Endothelial cell of umbilical vein (primary cell): ENCODE data around the gene DCLK2. TPM values are rescaled to one million over a fixed set of nuclear protein-coding genes. Genes with fewer than 3 reads are reported as not detected.

ENCODE experiments used
- BruUV-seq: library from RNA; stranded (reverse); fragments of 400-500 nt; replicated peaks from 2 replicates; lab custom pipeline; 2021; lab: Mats Ljungman, UMichigan
- CTCF ChIA-PET: fragments of 300-600, 350-600 bp; sonication (Branson Sonifier 250); formaldehyde crosslinking; loops from one replicate; lab custom pipeline; 2021; ENCODE audit warnings: antibody characterized with exemption, inconsistent platforms; lab: Charles Lee
- POLR2A ChIA-PET: fragments of 300-600, 350-600 bp; sonication (Branson Sonifier 250); formaldehyde crosslinking; loops from one replicate; lab custom pipeline; 2021; ENCODE audit warnings: antibody characterized with exemption, inconsistent platforms; lab: Charles Lee
- DNase-seq: peaks from one replicate; pipeline ENCODE4 v3.0.0-alpha.2; 2011; ENCODE audit warnings: low read depth, low spot score
- FAIRE-seq: peaks from 2 replicates; lab custom pipeline; 2011; peaks lifted over from hg19 to GRCh38; lab: Jason Lieb, UNC
- H2AFZ ChIP-seq: 2 replicates; pipeline ENCODE4 v1.6.0; 2012; ENCODE audit warnings: low read depth, low read length, control low read depth, inconsistent platforms
- H3K27ac ChIP-seq: 2 replicates; pipeline ENCODE4 v1.5.1; 2011; ENCODE audit warnings: low read depth, mild to moderate bottlenecking, control low read depth, low read length, moderate library complexity; ENCODE audit not compliant: insufficient read depth
- H3K27me3 ChIP-seq, 2 experiments: 2 replicates each; pipeline versions ENCODE4 v1.6.0 to v1.6.1; 2011; ENCODE audit warnings: low read length in 2 of 2, mixed read lengths in 1 of 2; ENCODE audit not compliant: control insufficient read depth in 2 of 2, insufficient read depth in 2 of 2
- H3K36me3 ChIP-seq, 2 experiments: 2 replicates in 1 of 2; 3 replicates in 1 of 2; pipeline ENCODE4 v1.5.1; 2011; ENCODE audit warnings: low read length in 2 of 2, mild to moderate bottlenecking in 1 of 2, moderate library complexity in 1 of 2; ENCODE audit not compliant: control insufficient read depth in 2 of 2, insufficient read depth in 2 of 2; ENCODE audit errors: extremely low read depth in 1 of 2
- H3K4me1 ChIP-seq: 3 replicates; pipeline ENCODE4 v1.5.1; 2011; ENCODE audit warnings: mild to moderate bottlenecking, low read length; ENCODE audit not compliant: control insufficient read depth, insufficient read depth; ENCODE audit errors: extremely low read depth
- H3K4me2 ChIP-seq: 2 replicates; pipeline ENCODE4 v1.6.1; 2011; ENCODE audit warnings: low read length, control low read depth, mixed read lengths; ENCODE audit not compliant: insufficient read depth
- H3K4me3 ChIP-seq, 3 experiments: fragments of 200-600 bp in 1 of 3; sonication (generic), shearing (Covaris generic) in 1 of 3; replicated peaks in 1 of 3; 2 replicates each; pipeline ENCODE4 v1.5.1; 2011 to 2016; ENCODE audit warnings: control low read depth in 3 of 3, low read length in 3 of 3, mild to moderate bottlenecking in 2 of 3, inconsistent platforms in 1 of 3, low read depth in 1 of 3, moderate library complexity in 1 of 3; ENCODE audit not compliant: insufficient read depth in 1 of 3
- H3K79me2 ChIP-seq: 2 replicates; pipeline ENCODE4 v1.6.0; 2012; ENCODE audit warnings: low read length, inconsistent platforms; ENCODE audit not compliant: control insufficient read depth, insufficient read depth
- H3K9ac ChIP-seq: replicated peaks from 2 replicates; pipeline ENCODE3; 2011; ENCODE audit warnings: low read length, control low read depth; ENCODE audit not compliant: insufficient read depth; ENCODE audit errors: extremely low read depth
- H3K9me1 ChIP-seq: replicated peaks from 3 replicates; pipeline ENCODE4 v1.6.0; 2011; ENCODE audit warnings: mild to moderate bottlenecking, low read length; ENCODE audit not compliant: control insufficient read depth, insufficient read depth; ENCODE audit errors: extremely low read depth
- H3K9me3 ChIP-seq: replicated peaks from 2 replicates; pipeline ENCODE4 v1.5.1; 2012; ENCODE audit warnings: low read length, inconsistent platforms; ENCODE audit not compliant: control insufficient read depth, insufficient read depth
- H4K20me1 ChIP-seq: replicated peaks from 2 replicates; pipeline ENCODE3; 2011; ENCODE audit warnings: mild to moderate bottlenecking, low read length; ENCODE audit not compliant: control insufficient read depth, insufficient read depth; ENCODE audit errors: extremely low read depth
- EZH2 ChIP-seq: IDR thresholded peaks from 2 replicates; pipeline ENCODE4 v1.6.1; 2012; ENCODE audit warnings: borderline replicate concordance, low read depth, mild to moderate bottlenecking, moderate library complexity, low read length, inconsistent platforms; ENCODE audit not compliant: severe bottlenecking
- FOS ChIP-seq: IDR thresholded peaks from 2 replicates; pipeline ENCODE4 v1.6.1; 2011; ENCODE audit warnings: mild to moderate bottlenecking, low read length, moderate library complexity, borderline replicate concordance; ENCODE audit not compliant: insufficient read depth
- GATA2 ChIP-seq: IDR thresholded peaks from 2 replicates; pipeline ENCODE4 v1.7.0; 2011; ENCODE audit warnings: low read depth, mild to moderate bottlenecking, moderate library complexity, mixed read lengths, low read length; ENCODE audit not compliant: insufficient read length, insufficient read depth
- JUN ChIP-seq: IDR thresholded peaks from 2 replicates; pipeline ENCODE4 v1.6.1; 2011; ENCODE audit warnings: borderline replicate concordance, low read depth; ENCODE audit not compliant: insufficient read length, insufficient read depth
- MYC ChIP-seq: IDR thresholded peaks from one replicate; pipeline ENCODE4 v1.6.1; 2011; ENCODE audit warnings: mild to moderate bottlenecking, low read depth, low read length
- POLR2A ChIP-seq: IDR thresholded peaks from 2 replicates; pipeline ENCODE4 v1.6.1; 2012; ENCODE audit warnings: low read depth, mild to moderate bottlenecking, control low read depth, low read length
- POLR2AphosphoS5 ChIP-seq: IDR thresholded peaks from 2 replicates; pipeline ENCODE4 v1.6.1; 2012; ENCODE audit warnings: low read depth, mild to moderate bottlenecking, control low read depth, low read length, moderate library complexity; ENCODE audit not compliant: insufficient read depth
- dilution Hi-C: fragments of 300-500 bp; cut with MboI; formaldehyde crosslinking; loops from one replicate; pipeline ENCODE4 v1.15.0; 2019; ENCODE audit warnings: low sequenced_read_pairs; ENCODE audit not compliant: extremely low pct_ligation_motif_present
- intact Hi-C: fragments of 100-400 bp; cut with micrococcal nuclease; formaldehyde crosslinking; loops from one replicate; pipeline ENCODE4 v1.10.0; 2022
- polyA plus RNA-seq, 4 experiments: library from polyadenylated mRNA; depleted of rRNA in 3 of 4; stranded (reverse) in 3 of 4; unstranded in 1 of 4; fragments of >200 nt; gene quantifications; 2 replicates each; pipeline versions ENCODE4 v1.2.1 to v1.2.3, GENCODE V29; 2011 to 2012; ENCODE audit warnings: missing spikeins in 1 of 4
- total RNA-seq: library from RNA; stranded (reverse); gene quantifications from 2 replicates; pipeline ENCODE4 v1.2.3, GENCODE V29; 2021
- TF ChIP-seq, protein P1 (sequence below): IDR thresholded peaks from 2 replicates; pipeline ENCODE4 v1.6.1; 2011; ENCODE audit not compliant: insufficient read depth, insufficient read length
- TF ChIP-seq, protein P2 (sequence below), 2 donors: IDR thresholded peaks; 1 replicate in 1 of 2; 2 replicates in 1 of 2; pipeline ENCODE4 v1.5.1; 2011; ENCODE audit warnings: low read length in 2 of 2, mild to moderate bottlenecking in 2 of 2, moderate library complexity in 2 of 2, control low read depth in 1 of 2, inconsistent platforms in 1 of 2, low read depth in 1 of 2; ENCODE audit not compliant: insufficient read depth in 1 of 2; ENCODE audit errors: extremely low read depth in 1 of 2

Gene DCLK2
- total and polyA plus RNA-seq, 2 donors (not counting 3 experiments of a cell fraction or from before 2014, with no cell fraction given), result 1.7 to 4.7 TPM

GRCh38 chr4:150045410-150045809 is 32.8 kb upstream of the DCLK2 start:
- Histone ChIP-seq H2AFZ (no peak overlapping the region), H3K4me1 (no peaks in the 10 kb centered on the region), H3K79me2 (no peaks in the 10 kb centered on the region), H3K27ac (no peak overlapping the region), H4K20me1 (no peaks in the 10 kb centered on the region), H3K9me1 (no peaks in the 10 kb centered on the region), H3K36me3 (no peaks in the 10 kb centered on the region), H3K4me3 (no peak overlapping the region), H3K4me2 (no peak overlapping the region), H3K9me3 (no peaks in the 10 kb centered on the region), H3K9ac (no peak overlapping the region), H3K27me3 (peaks cover 0 to 2% of the 10 kb centered on the region in 2 experiments)
- ChIA-PET CTCF (interaction anchor here (0.8 to 1.1 kb wide), 4 partner anchors 11 to 164 kb away, joined by 3 to 5 read pairs (median 3); no protein-coding TSS in a partner anchor), POLR2A (no interaction called here)
- FAIRE-seq (no peak), DNase-seq (no peak)
- intact Hi-C loops, result no loop called here
- TF ChIP-seq, protein P1, sequence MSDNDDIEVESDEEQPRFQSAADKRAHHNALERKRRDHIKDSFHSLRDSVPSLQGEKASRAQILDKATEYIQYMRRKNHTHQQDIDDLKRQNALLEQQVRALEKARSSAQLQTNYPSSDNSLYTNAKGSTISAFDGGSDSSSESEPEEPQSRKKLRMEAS, result no peak
- TF ChIP-seq POLR2A (no peak), EZH2 (no peak), MYC (no peak), JUN (no peak), FOS (no peak), GATA2 (no peak), POLR2AphosphoS5 (no peak)
- TF ChIP-seq, protein P2, sequence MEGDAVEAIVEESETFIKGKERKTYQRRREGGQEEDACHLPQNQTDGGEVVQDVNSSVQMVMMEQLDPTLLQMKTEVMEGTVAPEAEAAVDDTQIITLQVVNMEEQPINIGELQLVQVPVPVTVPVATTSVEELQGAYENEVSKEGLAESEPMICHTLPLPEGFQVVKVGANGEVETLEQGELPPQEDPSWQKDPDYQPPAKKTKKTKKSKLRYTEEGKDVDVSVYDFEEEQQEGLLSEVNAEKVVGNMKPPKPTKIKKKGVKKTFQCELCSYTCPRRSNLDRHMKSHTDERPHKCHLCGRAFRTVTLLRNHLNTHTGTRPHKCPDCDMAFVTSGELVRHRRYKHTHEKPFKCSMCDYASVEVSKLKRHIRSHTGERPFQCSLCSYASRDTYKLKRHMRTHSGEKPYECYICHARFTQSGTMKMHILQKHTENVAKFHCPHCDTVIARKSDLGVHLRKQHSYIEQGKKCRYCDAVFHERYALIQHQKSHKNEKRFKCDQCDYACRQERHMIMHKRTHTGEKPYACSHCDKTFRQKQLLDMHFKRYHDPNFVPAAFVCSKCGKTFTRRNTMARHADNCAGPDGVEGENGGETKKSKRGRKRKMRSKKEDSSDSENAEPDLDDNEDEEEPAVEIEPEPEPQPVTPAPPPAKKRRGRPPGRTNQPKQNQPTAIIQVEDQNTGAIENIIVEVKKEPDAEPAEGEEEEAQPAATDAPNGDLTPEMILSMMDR (IDR thresholded peaks at IDR 0.05; ENCODE audit: extremely low read depth in 1 of 2, insufficient read depth in 1 of 2, low read depth in 1 of 2, low read length in 2 of 2), result no peak
- dilution Hi-C loops, result no loop called here
- no TSS peak for BruUV-seq
